Measurements from ENCODE around the gene CUX1.

CUX1 gene

GRCh38 chr7:102241431-102241830, 424.0 kb downstream of the CUX1 start:
- no peak for DNase-seq (ENCODE audit: low read depth in 3 of 3)

DNA sequence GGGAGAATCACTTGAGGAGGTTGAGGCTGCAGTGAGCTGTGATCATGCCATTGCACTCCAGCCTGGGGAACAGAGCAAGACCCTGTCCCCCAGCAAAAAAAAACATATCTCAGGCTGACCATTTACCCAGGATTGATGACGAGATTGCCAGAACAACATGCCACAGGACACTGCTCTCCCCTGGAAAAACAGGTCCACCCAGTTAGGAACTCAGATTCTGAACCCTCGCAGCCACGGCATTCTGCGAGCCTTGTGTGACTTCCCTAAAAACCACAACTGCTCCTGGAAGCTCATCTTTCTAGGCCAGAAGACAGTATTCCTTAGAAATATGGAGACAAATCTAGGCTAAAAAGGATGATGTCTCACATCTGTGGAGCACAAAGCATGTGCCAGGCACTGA, 427.2 kb downstream of the CUX1 start:
- no peak for DNase-seq (ENCODE audit: low read depth in 3 of 3)

DNA sequence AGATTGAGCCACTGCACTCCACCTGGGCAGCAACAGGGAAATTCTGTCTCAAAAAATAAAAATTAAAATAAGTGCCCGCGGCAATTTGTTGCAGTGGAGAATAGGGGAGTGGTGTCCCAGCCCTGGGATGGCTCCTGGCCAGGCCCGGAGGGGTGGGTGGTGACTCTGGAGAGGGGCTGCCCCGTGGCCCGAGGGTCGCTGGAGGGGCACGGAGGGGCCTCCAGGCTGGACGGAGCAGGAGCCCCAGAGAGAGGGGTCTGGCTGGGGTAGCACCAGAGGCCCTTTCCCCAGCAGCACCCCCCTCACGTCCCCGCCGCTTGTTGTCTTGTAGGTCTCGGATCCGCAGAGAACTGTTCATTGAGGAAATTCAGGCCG, 430.6 kb downstream of the CUX1 start:
- DNase-seq (ENCODE audit: low read depth in 3 of 3) = no peak

DNA sequence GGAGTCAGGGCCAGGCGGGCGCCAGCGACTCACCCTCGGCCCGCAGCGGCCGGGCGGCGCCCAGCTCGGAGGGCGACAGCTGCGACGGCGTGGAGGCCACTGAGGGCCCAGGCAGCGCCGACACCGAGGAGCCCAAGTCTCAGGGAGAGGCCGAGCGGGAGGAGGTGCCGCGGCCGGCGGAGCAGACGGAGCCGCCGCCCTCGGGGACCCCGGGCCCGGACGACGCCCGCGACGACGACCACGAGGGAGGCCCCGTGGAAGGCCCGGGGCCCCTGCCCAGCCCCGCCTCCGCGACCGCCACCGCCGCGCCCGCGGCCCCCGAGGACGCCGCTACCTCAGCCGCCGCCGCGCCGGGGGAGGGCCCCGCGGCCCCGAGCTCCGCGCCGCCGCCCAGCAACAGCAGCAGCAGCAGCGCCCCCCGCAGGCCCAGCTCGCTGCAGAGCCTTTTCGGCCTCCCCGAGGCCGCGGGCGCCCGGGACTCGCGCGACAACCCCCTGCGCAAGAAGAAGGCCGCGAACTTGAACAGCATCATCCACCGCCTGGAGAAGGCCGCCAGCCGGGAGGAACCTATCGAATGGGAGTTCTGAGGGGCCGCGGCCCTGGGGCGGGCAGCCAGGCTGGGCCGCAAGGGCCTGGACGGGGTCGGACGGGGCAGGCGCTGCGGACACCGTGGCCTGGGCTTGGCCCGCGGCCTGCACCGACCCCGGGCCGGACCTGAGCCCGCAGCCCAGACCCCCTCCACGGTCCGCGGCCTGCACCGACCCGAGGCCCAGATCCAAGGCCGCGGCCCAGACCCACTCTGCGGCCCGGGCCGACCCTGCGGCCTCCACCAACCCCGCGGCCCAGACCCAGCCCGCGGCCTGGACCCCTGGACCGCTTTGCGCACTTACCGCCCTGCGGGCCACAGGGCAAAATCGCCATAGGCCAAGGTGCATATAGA, 431.3 kb downstream of the CUX1 start:
- DNase-seq (ENCODE audit: low read depth in 3 of 3) = no peak

GRCh38 chr7:102251531-102252365, 434.3 kb downstream of the CUX1 start:
- no peak for DNase-seq (ENCODE audit: low read depth in 3 of 3)

- DNase-seq (ENCODE audit: low read depth in 3 of 3) = no peak
These were observed 435.0 kb downstream of the CUX1 start for GRCh38 chr7:102252366-102252982.

DNA sequence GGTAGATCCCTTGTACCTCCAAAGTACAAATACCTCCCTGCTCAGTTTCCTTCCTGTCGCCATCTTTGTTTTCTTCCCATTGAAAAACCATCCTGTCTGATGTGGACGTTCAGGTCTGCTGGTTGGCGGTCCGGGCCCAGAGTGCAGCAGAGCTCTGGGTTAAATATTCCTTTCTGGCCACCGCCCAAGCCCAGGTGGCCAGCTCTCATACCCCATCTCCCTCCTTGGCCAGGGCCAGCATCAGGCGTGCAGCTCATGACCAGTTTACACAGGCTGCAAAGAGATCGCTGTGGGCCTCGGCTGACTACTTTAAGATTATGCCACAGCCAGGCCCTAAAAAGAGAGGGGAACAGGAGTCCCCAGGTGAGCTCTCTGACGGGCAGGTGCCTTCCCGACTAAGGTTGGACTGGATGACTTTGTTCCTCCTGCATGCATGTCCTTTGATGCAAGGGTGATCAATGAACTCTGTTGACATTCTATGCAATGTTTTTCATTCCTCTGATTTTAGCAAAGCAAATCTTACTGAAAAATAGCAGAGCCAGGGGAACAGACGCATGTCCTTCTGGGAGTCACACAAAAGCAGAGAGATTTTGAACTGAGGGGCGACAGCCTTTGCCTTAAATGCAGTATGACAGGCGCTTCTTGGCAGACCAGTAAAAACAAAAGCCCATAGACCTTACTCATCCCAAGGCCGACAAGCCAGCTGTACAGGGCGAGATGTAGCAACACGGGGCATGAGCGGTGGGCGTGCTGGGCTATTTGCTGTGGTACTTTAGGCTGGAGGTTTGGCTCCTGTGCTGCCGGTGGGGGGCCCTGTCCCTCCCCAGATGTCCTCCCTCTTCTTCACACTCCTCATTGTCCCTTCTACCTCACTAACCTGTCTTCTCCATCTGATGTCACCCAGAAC, 435.9 kb downstream of the CUX1 start:
- DNase-seq (ENCODE audit: low read depth in 3 of 3) = no peak

DNA sequence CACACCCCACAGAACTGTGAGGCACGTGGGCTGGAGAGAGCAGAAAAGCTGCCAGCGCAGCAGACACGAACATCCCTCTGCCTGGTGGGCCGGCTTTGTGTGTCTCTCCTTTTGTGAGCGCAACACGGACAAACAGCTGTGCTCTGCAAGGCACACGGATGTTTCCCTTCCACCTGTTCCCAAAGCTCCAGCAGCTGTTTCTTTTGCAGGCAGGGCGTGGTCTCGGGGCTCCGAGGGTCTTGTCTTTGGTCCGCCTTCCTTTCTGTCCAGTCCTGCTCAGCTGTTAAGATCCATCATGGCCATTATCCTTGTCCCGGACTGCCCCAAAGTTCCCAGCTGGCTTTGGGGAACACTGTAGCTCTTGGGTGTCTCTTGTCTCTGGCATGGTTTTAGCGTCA, 436.5 kb downstream of the CUX1 start:
- no peak for DNase-seq (ENCODE audit: low read depth in 3 of 3)

GRCh38 chr7:102254521-102254920, 437.1 kb downstream of the CUX1 start:
- DNase-seq (ENCODE audit: low read depth in 3 of 3) = no peak

DNA sequence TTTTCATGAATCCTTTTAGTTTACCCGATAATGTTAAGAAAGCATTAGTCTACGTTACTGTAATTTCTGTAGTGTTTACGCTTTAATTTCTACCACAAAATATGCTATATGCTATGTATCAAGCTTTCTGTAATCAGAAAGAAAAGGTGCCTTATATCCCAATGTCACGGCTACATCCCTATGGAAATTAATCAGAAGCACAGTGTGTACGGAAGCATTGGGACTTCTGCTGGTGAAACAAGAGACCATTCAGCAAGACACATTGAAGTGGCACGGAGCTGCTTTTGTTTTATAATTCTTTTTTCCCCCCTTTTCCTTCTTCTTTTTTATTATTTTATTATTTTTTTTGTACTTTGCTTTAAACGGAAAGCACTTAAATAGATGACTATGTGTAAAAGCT, 438.1 kb downstream of the CUX1 start:
- DNase-seq (ENCODE audit: low read depth in 3 of 3) = no peak

- DNase-seq (ENCODE audit: low read depth in 3 of 3) = no peak
These were observed 438.5 kb downstream of the CUX1 start for GRCh38 chr7:102255916-102256315.

GRCh38 chr7:102258073-102258748, 440.8 kb downstream of the CUX1 start:
- no peak for DNase-seq (ENCODE audit: low read depth in 3 of 3)

- no peak for DNase-seq (ENCODE audit: low read depth in 3 of 3)
These were observed 441.3 kb downstream of the CUX1 start for GRCh38 chr7:102258749-102259107.

DNA sequence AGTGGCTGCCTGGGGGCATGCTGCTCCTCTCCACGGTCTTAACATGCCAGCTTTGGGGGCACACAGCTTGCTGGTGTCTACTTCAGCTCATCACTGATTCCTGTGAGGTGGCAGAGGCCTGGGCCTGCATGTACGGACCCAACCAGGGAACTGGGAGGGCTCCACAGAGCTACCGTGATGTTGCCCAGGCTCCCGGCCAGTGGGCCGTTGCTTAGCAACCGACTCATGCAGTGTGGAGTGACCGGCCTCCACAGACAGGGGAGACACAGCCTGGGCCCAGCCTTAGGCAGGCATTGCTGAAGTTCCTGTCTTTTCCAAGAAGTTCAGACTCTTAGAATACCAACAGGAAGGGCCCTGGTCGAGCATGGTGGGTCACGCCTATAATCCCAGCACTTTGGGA, 443.4 kb downstream of the CUX1 start:
- DNase-seq (ENCODE audit: low read depth in 3 of 3) = no peak

- DNase-seq (ENCODE audit: low read depth in 3 of 3) = no peak
These were observed 444.0 kb downstream of the CUX1 start for GRCh38 chr7:102261451-102261850.

GRCh38 chr7:102262546-102262945, 445.1 kb downstream of the CUX1 start:
- no peak for DNase-seq (ENCODE audit: low read depth in 3 of 3)

DNA sequence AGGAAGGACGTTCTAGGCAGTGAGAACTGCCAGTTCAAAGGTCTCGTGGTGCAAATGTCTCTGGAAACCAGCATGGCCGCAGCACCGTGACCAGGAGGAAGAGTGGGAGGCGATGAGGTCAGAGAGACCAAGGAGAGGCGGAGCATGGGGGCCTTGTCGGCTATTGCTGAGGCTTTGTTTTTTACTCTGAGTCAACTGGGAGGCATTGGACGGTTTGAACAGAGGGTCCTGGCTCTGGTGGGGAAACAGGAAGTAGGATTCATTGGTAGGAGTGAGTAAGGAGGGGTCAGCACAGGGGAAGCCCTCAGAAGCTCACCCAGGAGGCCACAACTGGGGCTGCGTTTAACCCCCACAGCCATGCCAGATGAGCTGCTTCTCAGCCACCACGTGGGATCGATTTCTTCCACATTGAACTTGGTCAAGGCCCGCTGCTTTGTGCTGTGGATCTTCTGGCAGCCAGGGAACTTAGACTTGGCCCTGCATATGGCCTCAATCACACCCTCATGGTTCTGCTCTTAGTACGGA, 447.0 kb downstream of the CUX1 start:
- no peak for DNase-seq (ENCODE audit: low read depth in 3 of 3)

DNA sequence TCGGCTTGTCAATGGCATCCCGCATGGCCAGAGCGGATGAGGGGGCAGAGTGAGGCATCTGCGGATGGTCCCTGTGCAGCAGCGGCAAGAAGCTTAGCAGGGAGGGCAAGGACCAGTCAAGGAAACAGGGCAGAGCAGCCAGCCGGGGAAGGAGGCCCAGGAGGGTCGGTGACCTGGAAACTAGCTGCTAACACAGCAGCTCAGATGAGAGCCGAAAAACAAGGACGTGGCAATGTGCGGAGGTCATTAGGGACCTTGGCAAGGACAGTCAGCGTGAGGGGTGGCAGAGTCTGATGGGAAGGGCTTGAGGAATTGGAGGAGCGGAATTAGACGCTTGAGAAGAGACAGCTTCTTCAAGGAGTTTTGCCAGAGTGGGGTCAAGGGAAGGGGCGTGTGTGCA, 449.1 kb downstream of the CUX1 start:
- DNase-seq (ENCODE audit: low read depth in 3 of 3) = no peak

DNA sequence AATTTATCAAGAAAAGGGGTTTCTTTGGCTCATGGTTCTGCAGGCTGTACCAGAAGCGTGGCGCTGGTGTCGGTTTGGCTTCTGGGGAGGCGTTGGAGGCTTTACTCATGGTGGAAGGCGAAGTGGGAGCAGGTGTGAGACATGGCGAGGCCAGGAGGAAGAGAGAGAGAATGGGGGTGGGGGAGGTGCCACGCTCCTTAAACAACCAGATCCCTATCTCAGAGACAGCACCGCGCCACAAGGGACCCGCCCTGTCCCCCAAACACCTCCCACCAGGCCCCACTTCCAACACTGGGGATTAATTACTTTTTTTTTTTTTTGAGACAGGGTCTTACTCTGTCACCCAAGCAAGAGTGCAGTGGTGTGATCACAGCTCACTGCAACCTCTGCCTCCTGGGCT, 451.2 kb downstream of the CUX1 start:
- DNase-seq (ENCODE audit: low read depth in 3 of 3) = no peak

DNA sequence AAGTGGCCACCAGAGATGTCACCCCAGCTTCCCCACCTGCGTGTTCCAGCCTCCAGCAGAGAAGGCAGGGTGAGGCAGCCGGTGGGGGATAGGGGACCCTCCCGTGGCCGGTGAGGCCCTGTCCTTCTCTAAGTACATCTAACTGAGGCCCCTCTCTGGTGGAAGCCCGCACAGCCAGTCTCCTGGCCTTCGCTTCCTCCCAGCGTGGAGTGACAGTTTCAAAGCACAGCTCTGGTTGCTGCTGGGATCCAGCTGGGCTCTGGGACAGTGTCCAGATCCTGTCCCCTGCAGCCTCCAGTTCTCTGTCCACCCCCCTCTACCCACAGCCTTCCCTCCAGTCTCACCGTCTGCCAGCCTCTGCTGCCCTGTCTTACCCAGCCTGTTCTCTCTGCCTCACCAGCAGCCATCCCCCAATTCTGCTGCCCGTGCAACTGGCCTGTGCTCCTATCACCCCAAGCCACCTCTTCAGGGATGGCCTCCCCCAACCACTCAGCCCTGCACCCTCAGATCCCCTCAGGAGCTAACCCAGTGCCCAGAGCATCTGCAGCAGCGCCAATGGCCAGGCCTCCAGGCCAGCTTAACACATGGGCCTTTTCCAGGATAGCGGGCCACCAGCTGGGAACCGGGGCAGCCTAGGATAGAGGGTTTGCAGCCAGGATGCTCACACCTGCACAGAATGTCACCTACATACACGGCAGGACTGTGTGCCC, 452.9 kb downstream of the CUX1 start:
- no peak for DNase-seq (ENCODE audit: low read depth in 3 of 3)

Measured in stimulated activated CD4-positive, alpha-beta T cell treated with anti-CD3 and anti-CD28 coated beads, TNF-alpha, amount 100 ng/mL, for 48 hours (primary cell).